Osteoblast (primary cell): Measurements from ENCODE around the gene SSTR4. TPM values are rescaled to one million over a fixed set of nuclear protein-coding genes. Genes with fewer than 3 reads are reported as not detected.

Source experiments
- DNase-seq: peaks from one replicate; pipeline ENCODE4 v3.0.0; 2011; ENCODE audit warnings: low spot score, mixed read lengths; ENCODE audit not compliant: insufficient read length; ENCODE audit errors: missing footprints
- H2AFZ ChIP-seq: 2 replicates; pipeline ENCODE4 v1.6.0; 2011; ENCODE audit warnings: mild to moderate bottlenecking, low read length
- H3K27ac ChIP-seq: 2 replicates; pipeline ENCODE4 v1.5.1; 2011; ENCODE audit warnings: mild to moderate bottlenecking, low read depth, low read length, moderate library complexity
- H3K27me3 ChIP-seq: 2 replicates; pipeline ENCODE4 v1.6.0; 2012; ENCODE audit warnings: mild to moderate bottlenecking, control low read depth, inconsistent platforms, low read length, moderate library complexity; ENCODE audit not compliant: insufficient read depth
- H3K36me3 ChIP-seq: 2 replicates; pipeline ENCODE4 v1.5.1; 2011; ENCODE audit warnings: mild to moderate bottlenecking, low read length, control low read depth, moderate library complexity; ENCODE audit not compliant: insufficient read depth
- H3K4me1 ChIP-seq: 2 replicates; pipeline ENCODE4 v1.5.1; 2011; ENCODE audit warnings: mild to moderate bottlenecking, low read length, control low read depth, moderate library complexity; ENCODE audit not compliant: insufficient read depth
- H3K4me2 ChIP-seq: 2 replicates; pipeline ENCODE4 v1.6.0; 2011; ENCODE audit warnings: mild to moderate bottlenecking, low read length; ENCODE audit not compliant: insufficient read depth
- H3K4me3 ChIP-seq: fragments of 200-600 bp; sonication (generic); 3 replicates; pipeline ENCODE4 v1.5.1; 2012; ENCODE audit warnings: mild to moderate bottlenecking, low read length, inconsistent platforms; ENCODE audit not compliant: insufficient read depth
- H3K79me2 ChIP-seq: 2 replicates; pipeline ENCODE4 v1.6.0; 2012; ENCODE audit warnings: mild to moderate bottlenecking, low read length, control low read depth, inconsistent platforms; ENCODE audit not compliant: insufficient read depth
- H3K9me3 ChIP-seq: 2 replicates; pipeline ENCODE4 v1.5.1; 2011; ENCODE audit warnings: low read depth, low read length, control low read depth
- H4K20me1 ChIP-seq: 2 replicates; pipeline ENCODE4 v1.6.0; 2012; ENCODE audit warnings: mild to moderate bottlenecking, low read length, control low read depth; ENCODE audit not compliant: insufficient read depth
- CTCF ChIP-seq: IDR thresholded peaks from 2 replicates; pipeline ENCODE4 v1.5.1; 2011; ENCODE audit warnings: mild to moderate bottlenecking, low read depth, low read length, moderate library complexity; ENCODE audit errors: extremely low read depth
- total RNA-seq: library from RNA; depleted of rRNA; stranded (reverse); fragments of >200 nt; gene quantifications from 2 replicates; pipeline ENCODE4 v1.2.3, GENCODE V29; 2012

Gene SSTR4
- total RNA-seq, 1 donor, result not detected

GRCh38 chr20:23060629-23061028, 25.5 kb downstream of the SSTR4 start:
- Histone ChIP-seq H2AFZ (no peak overlapping the region), H3K27ac (no peak overlapping the region), H3K27me3 (no peaks in the 10 kb centered on the region), H3K36me3 (no peaks in the 10 kb centered on the region), H3K79me2 (no peaks in the 10 kb centered on the region), H3K4me1 (peaks cover 16% of the 10 kb centered on the region), H3K4me2 (no peak overlapping the region), H3K9me3 (no peaks in the 10 kb centered on the region), H3K4me3 (no peak overlapping the region), H4K20me1 (no peaks in the 10 kb centered on the region)
- DNase-seq, result no peak
- no peak for TF ChIP-seq CTCF

- peak overlapping the region; percentile 50 for H3K27ac ChIP-seq
- no peak overlapping the region for H3K4me3 ChIP-seq
- H3K4me1 ChIP-seq, result peaks cover 16% of the 10 kb centered on the region
- H3K79me2 ChIP-seq, result no peaks in the 10 kb centered on the region
- H2AFZ ChIP-seq, result peak overlapping the region; percentile 58
- no peak overlapping the region for H3K4me2 ChIP-seq
- H3K36me3 ChIP-seq, result no peaks in the 10 kb centered on the region
- no peaks in the 10 kb centered on the region for H3K27me3 ChIP-seq
- TF ChIP-seq CTCF, result no peak
- no peaks in the 10 kb centered on the region for H4K20me1 ChIP-seq
- no peaks in the 10 kb centered on the region for H3K9me3 ChIP-seq
- DNase-seq, result no peak
Observed at GRCh38 chr20:23061262-23061661, 26.1 kb downstream of the SSTR4 start.

GRCh38 chr20:23061734-23062561, 26.8 kb downstream of the SSTR4 start:
- peak; percentile 77 for TF ChIP-seq CTCF
- H3K4me3 ChIP-seq, result no peak overlapping the region
- H3K79me2 ChIP-seq, result no peaks in the 10 kb centered on the region
- H4K20me1 ChIP-seq, result no peaks in the 10 kb centered on the region
- DNase-seq, result no peak
- peak overlapping the region; percentile 50 for H3K27ac ChIP-seq
- no peak overlapping the region for H3K4me2 ChIP-seq
- H2AFZ ChIP-seq, result peak overlapping the region; percentile 58
- no peaks in the 10 kb centered on the region for H3K36me3 ChIP-seq
- no peaks in the 10 kb centered on the region for H3K27me3 ChIP-seq
- peaks cover 16% of the 10 kb centered on the region for H3K4me1 ChIP-seq
- H3K9me3 ChIP-seq, result no peaks in the 10 kb centered on the region

GRCh38 chr20:23062632-23063031, 27.5 kb downstream of the SSTR4 start:
- TF ChIP-seq CTCF, result no peak
- Histone ChIP-seq H3K4me2 (no peak overlapping the region), H3K27me3 (no peaks in the 10 kb centered on the region), H3K4me1 (peaks cover 16% of the 10 kb centered on the region), H2AFZ (no peak overlapping the region), H4K20me1 (no peaks in the 10 kb centered on the region), H3K27ac (no peak overlapping the region), H3K79me2 (no peaks in the 10 kb centered on the region), H3K9me3 (no peaks in the 10 kb centered on the region), H3K4me3 (no peak overlapping the region), H3K36me3 (no peaks in the 10 kb centered on the region)
- no peak for DNase-seq
